ENCODE measurements around the gene ZNF23. TPM values are rescaled to one million over a fixed set of nuclear protein-coding genes. Genes with fewer than 3 reads are reported as not detected.

The ZNF23 gene
- total and polyA plus RNA-seq, 8 donors = 1.2 to 52.6 (median 5.5) TPM

GRCh38 chr16:71428883-71429282 is 33.2 kb downstream of the ZNF23 start:
- 85 to 89% (median 86%) methylated on average over 2 of the region's 2 CpGs for WGBS, 5 donors
- TF ChIP-seq CTCF (IDR thresholded peaks at IDR 0.05) (no peak), POLR2A (IDR thresholded peaks at IDR 0.05) (no peak), POLR2AphosphoS5 (IDR thresholded peaks at IDR 0.05) (no peak), EP300 (IDR thresholded peaks at IDR 0.05) (no peak)
- peaks cover 0 to 7% (median 0%) of the 10 kb centered on the region in 4 donors for H3K4me1 ChIP-seq
- peaks cover 6 to 43% (median 26%) of the 10 kb centered on the region in 3 donors for H3K27me3 ChIP-seq
- no peaks in the 10 kb centered on the region for H3K36me3 ChIP-seq
- intact Hi-C loops (cut with DNase I; ENCODE audit: low total_unique reads) = no loop called here
- no peak overlapping the region for H3K4me3 ChIP-seq
- H3K9me3 ChIP-seq = peaks cover 0 to 6% (median 0%) of the 10 kb centered on the region in 4 donors
- DNase-seq = no peak
- no peak overlapping the region for H3K27ac ChIP-seq

GRCh38 chr16:71428385-71428784 is 33.7 kb downstream of the ZNF23 start:
- peaks cover 0 to 7% (median 0%) of the 10 kb centered on the region in 4 donors for H3K4me1 ChIP-seq
- no peak for DNase-seq
- H3K9me3 ChIP-seq = peaks cover 0 to 6% (median 0%) of the 10 kb centered on the region in 4 donors
- H3K36me3 ChIP-seq = no peaks in the 10 kb centered on the region
- no peak overlapping the region for H3K27ac ChIP-seq
- intact Hi-C loops (cut with DNase I; ENCODE audit: low total_unique reads) = no loop called here
- no peak overlapping the region for H3K4me3 ChIP-seq
- peaks cover 6 to 48% (median 26%) of the 10 kb centered on the region in 3 donors for H3K27me3 ChIP-seq
- no peak for TF ChIP-seq EP300 (IDR thresholded peaks at IDR 0.05)
- TF ChIP-seq CTCF (IDR thresholded peaks at IDR 0.05) = no peak
- TF ChIP-seq POLR2AphosphoS5 (IDR thresholded peaks at IDR 0.05) = no peak
- TF ChIP-seq POLR2A (IDR thresholded peaks at IDR 0.05) = no peak

GRCh38 chr16:71426880-71427615 is 35.0 kb downstream of the ZNF23 start:
- peaks cover 0 to 6% (median 0%) of the 10 kb centered on the region in 4 donors for H3K9me3 ChIP-seq
- no peaks in the 10 kb centered on the region for H3K36me3 ChIP-seq
- no peak overlapping the region for H3K27ac ChIP-seq
- 59 to 68% (median 65%) methylated on average over 12 of the region's 12 CpGs for WGBS, 5 donors
- TF ChIP-seq POLR2A (IDR thresholded peaks at IDR 0.05) (no peak), EP300 (IDR thresholded peaks at IDR 0.05) (no peak), CTCF (IDR thresholded peaks at IDR 0.05) (no peak), POLR2AphosphoS5 (IDR thresholded peaks at IDR 0.05) (no peak)
- no peak overlapping the region for H3K4me3 ChIP-seq
- DNase-seq = no peak
- intact Hi-C loops (cut with DNase I; ENCODE audit: low total_unique reads) = no loop called here
- H3K4me1 ChIP-seq = peaks cover 0 to 7% (median 0%) of the 10 kb centered on the region in 4 donors
- peaks cover 6 to 54% (median 26%) of the 10 kb centered on the region in 3 donors for H3K27me3 ChIP-seq

DNA sequence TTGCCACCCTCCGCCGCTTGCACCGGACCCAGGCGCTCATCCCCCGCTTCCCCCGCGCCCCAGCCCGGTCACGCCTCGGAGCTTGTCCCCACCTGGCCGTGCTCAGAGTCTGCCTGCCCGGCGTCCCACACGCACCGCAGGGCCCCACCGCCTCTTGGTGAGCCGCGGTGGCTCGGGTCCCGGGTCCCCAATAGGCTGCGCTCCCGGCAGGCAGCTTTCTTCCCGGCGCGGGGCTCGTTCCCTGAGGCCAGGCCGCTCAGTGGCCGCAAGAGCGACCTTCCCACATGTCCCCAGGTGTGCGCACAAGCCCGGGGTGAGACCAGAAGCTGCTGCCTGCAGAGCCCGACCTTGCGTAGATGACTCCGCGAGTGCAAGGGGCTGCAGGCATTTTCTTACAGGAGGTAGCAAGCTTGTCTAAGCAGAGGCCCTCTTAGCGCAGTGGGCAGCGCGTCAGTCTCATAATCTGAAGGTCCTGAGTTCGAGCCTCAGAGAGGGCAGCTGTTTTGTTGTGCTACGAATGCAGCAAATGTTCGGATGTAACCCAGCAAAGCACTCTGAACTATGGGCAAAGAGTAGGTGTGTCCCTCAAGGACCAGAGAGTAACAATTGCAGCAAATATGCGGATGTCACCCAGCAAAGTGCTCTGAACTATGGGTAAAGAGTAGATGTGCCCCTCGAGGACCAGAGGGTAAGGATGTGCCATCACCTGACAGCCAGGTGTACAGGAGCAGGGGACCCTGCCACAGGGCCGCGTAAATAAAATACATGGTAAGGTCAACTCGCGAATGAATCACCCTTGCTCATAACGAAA is 35.8 kb downstream of the ZNF23 start:
- Histone ChIP-seq H3K27ac (no peak overlapping the region), H3K4me3 (peak overlapping the region in 1 of 4 donors; percentile 14), H3K36me3 (no peaks in the 10 kb centered on the region), H3K27me3 (peaks cover 6 to 53% (median 26%) of the 10 kb centered on the region in 3 donors), H3K4me1 (peaks cover 0 to 7% (median 0%) of the 10 kb centered on the region in 4 donors), H3K9me3 (peaks cover 0 to 6% (median 0%) of the 10 kb centered on the region in 4 donors)
- intact Hi-C loops (cut with DNase I; ENCODE audit: low total_unique reads) = no loop called here
- whole genome bisulfite sequencing, 5 donors = 1 to 6% (median 3%) methylated on average over 24 to 48 of the region's 48 CpGs
- TF ChIP-seq POLR2AphosphoS5 (IDR thresholded peaks at IDR 0.05) (no peak), CTCF (IDR thresholded peaks at IDR 0.05) (no peak), POLR2A (IDR thresholded peaks at IDR 0.05) (no peak), EP300 (IDR thresholded peaks at IDR 0.05) (no peak)
- DNase-seq = peak in 1 of 2 donors; percentile 48

Data from stomach (tissue), 9 donors.